Nephron progenitor cell (in vitro differentiated cells): Measurements from ENCODE around the gene VWA8.
"Not testable (repeated sequence)": the region's sequence is repeated elsewhere in the genome, so short reads cannot be mapped to it uniquely, and the experiment has no call there.

Experiments used
- DNase-seq: peaks from one replicate; pipeline ENCODE4 v3.0.0; 2021
- H3K27ac Mint-ChIP-seq: 2 replicates; pipeline ENCODE4 v1.8.0; 2021; ENCODE audit warnings: mild to moderate bottlenecking, moderate library complexity, mixed read lengths
- H3K27me3 Mint-ChIP-seq: 2 replicates; pipeline ENCODE4 v1.8.0; 2021; ENCODE audit warnings: mild to moderate bottlenecking, low read depth, mixed read lengths; ENCODE audit not compliant: poor library complexity
- H3K36me3 Mint-ChIP-seq: 2 replicates; pipeline ENCODE4 v1.8.0; 2021; ENCODE audit warnings: low read depth, mixed read lengths
- H3K4me1 Mint-ChIP-seq: 2 replicates; pipeline ENCODE4 v1.8.0; 2021; ENCODE audit warnings: mixed read lengths
- H3K4me3 Mint-ChIP-seq: 2 replicates; pipeline ENCODE4 v1.8.0; 2021; ENCODE audit warnings: mild to moderate bottlenecking, moderate library complexity, mixed read lengths
- H3K9me3 Mint-ChIP-seq: 2 replicates; pipeline ENCODE4 v1.8.0; 2021; ENCODE audit warnings: mild to moderate bottlenecking, moderate library complexity, mixed read lengths
- TF ChIP-seq, protein P1 (sequence below): fragments of 200-600 bp; sonication (generic); IDR thresholded peaks from 2 replicates; pipeline ENCODE4 v1.5.0; 2021; ENCODE audit warnings: antibody characterized with exemption

Gene VWA8

GRCh38 chr13:41952749-41953148 is 8.2 kb downstream of the VWA8 start:
- H3K9me3 Mint-ChIP-seq = no peaks in the 10 kb centered on the region
- H3K4me3 Mint-ChIP-seq = no peak overlapping the region
- H3K36me3 Mint-ChIP-seq = peaks cover 22% of the 10 kb centered on the region
- DNase-seq = no peak
- TF ChIP-seq, protein P1, sequence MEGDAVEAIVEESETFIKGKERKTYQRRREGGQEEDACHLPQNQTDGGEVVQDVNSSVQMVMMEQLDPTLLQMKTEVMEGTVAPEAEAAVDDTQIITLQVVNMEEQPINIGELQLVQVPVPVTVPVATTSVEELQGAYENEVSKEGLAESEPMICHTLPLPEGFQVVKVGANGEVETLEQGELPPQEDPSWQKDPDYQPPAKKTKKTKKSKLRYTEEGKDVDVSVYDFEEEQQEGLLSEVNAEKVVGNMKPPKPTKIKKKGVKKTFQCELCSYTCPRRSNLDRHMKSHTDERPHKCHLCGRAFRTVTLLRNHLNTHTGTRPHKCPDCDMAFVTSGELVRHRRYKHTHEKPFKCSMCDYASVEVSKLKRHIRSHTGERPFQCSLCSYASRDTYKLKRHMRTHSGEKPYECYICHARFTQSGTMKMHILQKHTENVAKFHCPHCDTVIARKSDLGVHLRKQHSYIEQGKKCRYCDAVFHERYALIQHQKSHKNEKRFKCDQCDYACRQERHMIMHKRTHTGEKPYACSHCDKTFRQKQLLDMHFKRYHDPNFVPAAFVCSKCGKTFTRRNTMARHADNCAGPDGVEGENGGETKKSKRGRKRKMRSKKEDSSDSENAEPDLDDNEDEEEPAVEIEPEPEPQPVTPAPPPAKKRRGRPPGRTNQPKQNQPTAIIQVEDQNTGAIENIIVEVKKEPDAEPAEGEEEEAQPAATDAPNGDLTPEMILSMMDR = no peak
- no peaks in the 10 kb centered on the region for H3K27me3 Mint-ChIP-seq
- H3K27ac Mint-ChIP-seq = peak overlapping the region; percentile 11
- H3K4me1 Mint-ChIP-seq = peaks cover 6% of the 10 kb centered on the region

DNA sequence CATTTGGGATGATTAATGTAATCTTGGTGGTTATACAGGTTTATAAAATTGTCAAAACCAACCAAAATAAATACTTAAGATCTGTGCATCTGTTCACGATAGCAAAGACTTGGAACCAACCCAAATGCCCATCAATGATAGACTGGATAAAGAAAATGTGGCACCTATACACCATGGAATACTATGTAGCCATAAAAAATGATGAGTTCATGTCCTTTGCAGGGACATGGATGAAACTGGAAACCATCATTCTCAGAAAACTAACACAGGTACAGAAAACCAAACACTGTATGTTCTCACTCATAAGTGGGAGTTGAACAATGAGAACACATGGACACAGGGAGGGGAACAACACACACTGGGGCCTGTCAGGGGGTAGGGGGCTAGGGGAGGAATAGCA is 11.8 kb downstream of the VWA8 start:
- H3K27me3 Mint-ChIP-seq, DNase-seq, H3K4me1 Mint-ChIP-seq, H3K4me3 Mint-ChIP-seq, H3K27ac Mint-ChIP-seq: not testable (repeated sequence)
- peaks cover 24% of the 10 kb centered on the region for H3K9me3 Mint-ChIP-seq
- peaks cover 54% of the 10 kb centered on the region for H3K36me3 Mint-ChIP-seq

DNA sequence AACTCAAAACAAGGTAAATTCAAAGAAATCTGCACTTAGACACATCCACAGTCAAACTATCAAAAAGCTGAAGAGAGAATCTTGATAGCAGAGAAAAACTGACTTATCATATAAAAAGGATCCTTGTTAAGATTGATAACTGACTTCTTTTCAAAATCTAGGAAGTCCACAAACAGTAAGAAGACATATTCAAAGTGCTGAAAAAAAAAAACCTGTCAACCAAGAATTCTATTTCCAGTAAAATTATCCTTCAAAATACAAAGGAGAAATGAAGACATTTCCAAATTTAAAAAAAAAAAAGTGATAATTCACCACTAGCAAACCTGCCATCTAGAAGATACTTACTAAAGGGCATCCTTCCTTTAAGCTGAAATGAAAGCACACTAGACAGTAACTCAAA is 15.0 kb downstream of the VWA8 start:
- H3K27me3 Mint-ChIP-seq = no peaks in the 10 kb centered on the region
- no peak overlapping the region for H3K4me3 Mint-ChIP-seq
- peaks cover 24% of the 10 kb centered on the region for H3K9me3 Mint-ChIP-seq
- TF ChIP-seq, protein P1 = no peak
- no peak for DNase-seq
- peaks cover 52% of the 10 kb centered on the region for H3K36me3 Mint-ChIP-seq
- no peak overlapping the region for H3K27ac Mint-ChIP-seq
- no peaks in the 10 kb centered on the region for H3K4me1 Mint-ChIP-seq

DNA sequence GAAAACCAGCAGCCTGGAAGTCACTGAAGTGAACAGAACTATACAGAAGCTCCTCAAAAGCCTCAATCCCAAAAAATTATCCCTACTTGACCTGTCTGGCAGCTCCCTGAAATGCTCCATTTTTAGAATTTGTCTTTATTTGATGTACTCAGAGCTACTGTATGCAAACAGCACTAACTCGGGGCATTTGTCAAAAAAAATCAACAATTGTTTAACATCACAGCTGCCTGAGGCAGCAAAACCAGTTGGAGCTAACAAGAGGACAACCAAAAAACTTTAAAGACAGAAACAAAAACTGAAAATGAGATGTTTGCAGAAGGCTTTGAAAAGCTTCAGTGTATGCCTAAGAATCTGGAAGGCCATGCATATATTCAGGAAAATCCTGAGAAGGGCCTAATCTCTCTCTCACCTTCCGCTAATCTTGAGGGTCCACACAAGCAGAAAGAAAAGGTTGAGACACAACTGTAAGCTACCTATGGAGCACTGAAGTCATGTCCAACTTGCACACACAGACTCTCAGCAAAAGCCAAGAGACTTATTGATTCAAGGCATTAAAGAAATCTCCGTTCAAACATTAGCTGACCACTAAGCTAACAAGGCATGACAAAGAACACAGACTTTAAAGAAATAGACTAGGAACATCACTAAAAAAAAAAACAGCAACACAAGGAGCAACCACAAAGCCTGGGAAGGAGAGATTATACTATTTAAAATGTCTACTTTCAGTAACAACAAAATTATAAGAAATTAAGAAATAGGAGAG is 16.1 kb downstream of the VWA8 start:
- Mint-ChIP-seq H3K27ac (peak overlapping the region; percentile 49), H3K4me3 (no peak overlapping the region), H3K36me3 (peaks cover 49% of the 10 kb centered on the region), H3K4me1 (no peaks in the 10 kb centered on the region), H3K9me3 (peaks cover 24% of the 10 kb centered on the region), H3K27me3 (no peaks in the 10 kb centered on the region)
- TF ChIP-seq, protein P1 = no peak
- DNase-seq = no peak

DNA sequence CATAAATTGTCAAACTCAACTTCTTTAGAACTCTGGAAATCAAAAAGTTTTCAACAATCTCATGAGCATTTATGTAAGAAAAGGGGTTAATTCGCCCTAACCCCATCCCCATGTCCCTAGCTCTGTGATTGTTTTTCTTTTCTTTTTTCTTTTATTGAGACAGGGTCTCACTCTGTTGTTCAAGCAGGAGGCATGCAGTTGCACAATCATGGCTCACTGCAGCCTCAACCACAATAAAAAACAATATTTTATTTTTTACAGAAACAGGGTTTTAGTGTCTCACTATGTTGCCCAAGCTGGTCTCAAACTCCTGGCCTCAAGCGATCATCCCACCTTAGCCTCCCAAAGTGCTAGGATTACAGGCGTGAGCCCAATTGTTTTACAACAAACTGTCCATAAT is 16.7 kb downstream of the VWA8 start:
- H3K9me3 Mint-ChIP-seq = peaks cover 24% of the 10 kb centered on the region
- no peak overlapping the region for H3K4me3 Mint-ChIP-seq
- no peak for DNase-seq
- H3K4me1 Mint-ChIP-seq = no peaks in the 10 kb centered on the region
- H3K27ac Mint-ChIP-seq = no peak overlapping the region
- TF ChIP-seq, protein P1 = no peak
- no peaks in the 10 kb centered on the region for H3K27me3 Mint-ChIP-seq
- H3K36me3 Mint-ChIP-seq = peaks cover 44% of the 10 kb centered on the region

DNA sequence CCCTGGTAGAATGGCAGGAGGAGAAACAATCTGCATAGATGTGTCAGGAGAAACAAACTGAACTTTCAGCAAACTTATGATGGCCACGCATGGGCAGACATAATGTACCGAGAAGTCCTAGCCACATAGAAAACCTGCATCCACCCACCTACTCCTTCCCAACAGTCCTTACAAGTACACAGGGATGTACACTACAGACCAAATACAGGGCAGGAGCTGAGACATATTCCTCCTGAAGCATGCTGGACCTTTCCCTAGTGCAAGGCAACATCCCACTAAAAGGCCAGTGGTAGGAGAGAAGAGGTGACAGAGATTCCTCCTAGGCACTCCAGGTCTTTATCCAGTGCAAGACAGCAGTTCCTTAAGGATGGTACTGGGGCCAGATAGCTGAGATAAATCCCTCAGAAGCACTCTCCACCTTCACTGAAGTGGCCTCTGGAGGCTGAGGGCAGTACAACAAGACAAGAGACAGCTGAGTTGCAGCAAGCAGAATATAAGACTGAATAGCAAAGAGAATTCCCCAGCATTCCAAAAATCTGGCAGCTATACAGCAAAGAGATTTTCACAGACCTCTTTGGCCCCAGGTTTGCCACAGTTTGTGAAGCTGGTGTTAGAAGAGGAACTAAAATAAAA is 18.3 kb downstream of the VWA8 start:
- TF ChIP-seq, protein P1 = no peak
- Mint-ChIP-seq H3K27ac (no peak overlapping the region), H3K36me3 (peaks cover 36% of the 10 kb centered on the region), H3K9me3 (peaks cover 24% of the 10 kb centered on the region), H3K4me1 (no peaks in the 10 kb centered on the region), H3K4me3 (no peak overlapping the region), H3K27me3 (no peaks in the 10 kb centered on the region)
- peak; percentile 22 for DNase-seq
